HG02763 (cell line): ENCODE measurements around the gene RAD51B.

ENCODE experiments used
- ATAC-seq: cut with Tn5 transposase; IDR thresholded peaks from one replicate; pipeline ENCODE4 v1.9.1; 2021; ENCODE audit warnings: mild to moderate bottlenecking, moderate library complexity; ENCODE audit not compliant: unreplicated experiment

RAD51B gene

DNA sequence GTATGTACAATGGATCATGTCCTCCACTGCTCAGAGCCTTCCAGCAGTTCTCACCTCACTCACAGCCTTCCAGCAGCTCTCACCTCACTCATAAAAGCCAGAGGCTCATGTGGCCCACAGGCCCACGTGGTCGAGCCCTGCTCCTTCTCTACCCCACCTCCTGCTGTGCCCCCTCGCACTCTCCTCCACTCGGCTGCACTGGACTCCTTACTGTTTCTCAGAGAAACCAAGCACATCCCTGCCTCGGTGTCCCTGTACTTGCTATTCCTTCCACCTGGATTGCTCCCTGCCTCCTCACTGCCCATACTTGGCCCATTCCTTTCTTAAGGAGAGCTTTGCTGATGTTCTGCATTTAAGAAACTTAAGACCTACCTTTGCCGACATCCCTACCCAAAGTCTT is 753.5 kb downstream of the RAD51B start:
- no peak for ATAC-seq

DNA sequence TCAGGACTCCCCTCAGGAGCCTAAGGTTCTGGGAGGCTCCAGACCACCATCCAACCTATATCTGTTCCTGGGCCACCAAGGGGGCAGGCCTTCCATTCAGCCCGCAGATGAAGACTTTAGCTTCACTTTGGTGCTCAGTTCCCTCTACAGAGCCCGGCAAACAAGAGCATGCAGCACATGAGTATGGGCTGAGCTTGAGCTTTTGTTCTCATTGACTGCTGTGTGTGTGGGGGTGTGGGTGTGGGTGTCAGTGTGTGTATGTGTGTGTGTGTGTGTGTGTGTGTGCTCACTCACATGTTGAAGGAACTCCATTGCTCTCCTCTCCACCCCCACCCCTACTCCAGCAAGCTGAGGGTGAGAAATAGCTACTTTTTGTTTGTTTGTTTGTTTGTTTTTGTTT is 754.1 kb downstream of the RAD51B start:
- ATAC-seq: no peak

DNA sequence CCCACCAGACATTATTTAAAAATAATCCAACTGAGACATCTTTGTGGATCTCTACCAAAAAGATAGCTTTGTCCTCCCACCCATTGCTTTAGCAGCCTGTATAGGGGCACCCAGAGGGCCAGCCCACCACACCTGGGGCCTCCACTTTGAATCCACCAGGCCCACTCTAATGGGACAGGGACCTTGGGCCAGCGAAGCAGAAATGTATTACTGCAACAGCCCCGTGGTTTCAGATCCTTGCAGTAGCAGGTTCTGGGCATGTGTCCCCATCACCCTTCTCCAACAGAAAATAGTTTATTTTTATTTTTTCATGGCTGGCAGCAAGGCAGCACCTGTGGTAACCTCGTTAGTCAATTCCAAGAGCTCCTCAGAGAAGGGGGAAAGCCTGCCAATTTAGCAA is 754.9 kb downstream of the RAD51B start:
- ATAC-seq: no peak

DNA sequence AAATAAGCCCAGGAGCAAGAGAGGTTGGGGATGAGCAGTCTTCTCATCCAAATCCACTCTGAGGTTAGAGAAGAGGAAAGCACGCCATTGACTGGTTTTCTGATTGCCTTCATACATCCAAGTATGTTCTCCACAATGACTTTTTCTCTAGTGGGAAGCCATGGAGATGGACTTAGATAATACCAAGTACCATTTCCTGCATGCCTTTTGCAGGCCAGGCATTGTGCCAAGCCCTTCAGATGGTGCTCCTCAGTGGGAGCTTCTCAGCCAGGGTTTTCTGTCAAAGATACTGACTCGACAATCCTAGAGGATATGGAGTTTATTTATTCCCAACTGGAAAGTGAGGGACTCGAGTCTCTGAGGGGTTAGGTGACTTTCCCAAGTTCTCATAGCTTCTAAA is 755.3 kb downstream of the RAD51B start:
- ATAC-seq: no peak

DNA sequence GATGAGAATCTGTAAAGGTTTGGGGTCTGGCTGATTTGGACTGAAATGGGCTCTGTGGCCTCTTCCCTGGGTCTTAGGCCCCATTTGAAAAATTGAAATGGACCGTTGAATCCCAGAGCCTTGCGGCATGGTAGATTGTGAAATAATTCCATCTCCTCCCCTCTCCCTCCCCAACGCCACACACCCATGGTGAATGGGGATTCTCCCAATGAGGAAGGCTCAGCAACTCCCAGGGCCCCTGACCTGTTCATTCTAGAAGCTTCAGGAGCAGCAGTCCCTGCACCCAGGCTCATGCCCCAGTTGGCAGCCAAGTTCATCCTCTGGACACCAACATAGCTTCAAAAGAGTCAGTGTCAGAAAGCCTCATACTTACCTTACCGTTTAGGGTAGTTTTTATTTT is 755.8 kb downstream of the RAD51B start:
- ATAC-seq: no peak

DNA sequence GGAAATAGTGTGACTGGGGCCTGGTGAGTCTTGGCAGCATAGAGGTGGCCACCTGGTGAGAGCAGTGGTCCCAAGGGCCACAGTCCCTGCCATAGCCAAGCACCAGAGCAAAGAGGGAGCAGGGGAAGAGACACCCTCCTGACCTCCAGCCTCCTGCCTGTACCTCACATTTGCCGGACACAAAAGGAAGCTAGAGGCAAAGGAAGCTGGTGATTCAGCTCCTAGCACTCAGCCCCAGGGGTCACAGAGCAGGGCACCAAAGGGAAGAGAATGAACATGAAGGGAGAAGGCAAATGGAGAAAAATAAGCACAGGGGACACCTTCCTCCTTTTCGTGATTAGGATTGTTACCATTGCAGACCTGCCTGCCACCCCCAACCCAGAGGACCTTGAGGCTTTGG is 756.5 kb downstream of the RAD51B start:
- ATAC-seq: no peak

DNA sequence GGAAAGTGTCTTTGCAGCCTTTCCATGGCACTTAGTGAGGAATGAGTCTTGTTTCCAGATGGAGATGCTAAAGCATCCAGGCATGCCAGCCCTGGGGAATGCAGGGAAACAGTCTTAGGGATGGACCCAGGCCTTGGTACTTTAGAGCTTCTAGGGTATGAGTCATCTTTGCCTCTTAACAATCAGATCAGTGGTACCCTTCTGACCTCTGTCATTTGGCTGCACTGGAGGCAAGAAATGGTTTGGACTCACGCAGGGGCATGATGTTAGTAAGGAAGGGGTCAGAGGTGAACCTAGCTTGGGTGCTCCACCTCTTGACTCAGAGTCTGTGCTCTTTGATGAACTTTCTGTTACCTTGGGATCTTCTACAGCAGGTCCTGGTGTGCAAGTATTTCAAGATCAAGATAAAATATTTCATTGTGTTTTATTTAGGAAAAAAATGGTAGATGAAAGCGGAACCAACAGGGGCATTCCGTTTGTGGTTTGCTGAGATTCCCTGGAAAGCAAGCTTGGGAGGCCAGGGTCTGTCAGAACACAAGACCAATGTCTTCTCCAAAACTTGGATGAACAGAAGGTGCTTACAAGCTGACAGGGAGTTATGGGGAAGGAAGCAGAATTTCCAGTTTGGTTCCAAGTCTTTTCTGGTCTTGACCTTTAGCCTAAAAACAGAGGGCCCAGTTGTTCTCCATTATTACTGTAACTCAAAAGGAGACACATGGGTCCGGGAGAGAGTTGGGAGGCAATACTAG is 757.1 kb downstream of the RAD51B start:
- ATAC-seq: no peak

DNA sequence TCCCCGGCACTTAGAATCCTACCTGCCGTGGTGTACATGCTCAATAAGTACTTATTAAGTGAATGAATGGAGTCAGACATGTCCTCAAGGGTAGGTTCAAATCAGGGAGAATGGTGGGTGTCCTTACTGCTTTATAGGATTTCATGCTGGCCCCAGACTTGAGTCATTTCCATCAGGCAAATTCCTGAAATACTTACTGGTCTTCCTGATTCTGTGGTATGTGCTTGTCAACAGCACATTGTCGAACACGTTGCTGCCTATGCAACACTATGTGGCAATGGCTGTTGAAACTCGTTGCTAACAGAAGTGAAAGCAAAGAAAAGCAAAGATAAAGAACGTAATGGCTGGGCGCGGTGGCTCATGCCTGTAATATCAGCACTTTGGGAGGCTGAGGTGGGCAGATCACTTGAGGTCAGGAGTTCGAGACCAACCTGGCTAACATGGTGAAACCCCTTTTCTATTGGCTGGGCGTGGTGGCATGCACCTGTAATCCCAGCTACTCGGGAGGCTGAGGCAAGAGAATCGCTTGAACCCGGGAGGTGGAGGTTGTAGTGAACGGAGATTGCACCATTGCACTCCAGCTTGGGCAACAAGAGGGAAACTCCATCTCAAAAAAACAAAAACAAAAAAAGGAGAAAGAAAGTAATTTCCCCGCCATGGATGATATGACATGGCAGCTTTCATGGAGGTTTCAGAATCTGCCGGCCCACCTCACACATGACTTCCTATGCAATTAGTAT is 758.4 kb downstream of the RAD51B start:
- ATAC-seq: no peak

DNA sequence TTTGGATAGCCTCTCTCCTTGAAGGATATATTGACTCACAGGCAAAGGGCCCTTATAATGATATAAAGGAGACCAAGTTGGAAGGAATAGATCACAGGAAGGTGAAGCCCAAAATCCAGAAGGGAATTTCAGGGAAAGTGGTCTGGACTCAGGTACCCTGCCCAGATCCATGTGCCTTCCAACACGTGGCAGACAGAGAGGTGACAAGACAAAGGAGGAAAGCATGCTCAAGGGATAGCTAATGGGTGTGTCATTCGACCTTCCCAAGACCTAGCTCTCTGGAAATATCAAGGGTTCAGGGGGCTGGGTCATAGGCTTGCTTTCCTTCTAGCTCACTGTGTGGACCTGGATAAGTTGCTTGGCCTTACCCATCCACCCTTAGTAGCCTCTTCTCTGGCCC is 759.0 kb downstream of the RAD51B start:
- ATAC-seq: no peak

DNA sequence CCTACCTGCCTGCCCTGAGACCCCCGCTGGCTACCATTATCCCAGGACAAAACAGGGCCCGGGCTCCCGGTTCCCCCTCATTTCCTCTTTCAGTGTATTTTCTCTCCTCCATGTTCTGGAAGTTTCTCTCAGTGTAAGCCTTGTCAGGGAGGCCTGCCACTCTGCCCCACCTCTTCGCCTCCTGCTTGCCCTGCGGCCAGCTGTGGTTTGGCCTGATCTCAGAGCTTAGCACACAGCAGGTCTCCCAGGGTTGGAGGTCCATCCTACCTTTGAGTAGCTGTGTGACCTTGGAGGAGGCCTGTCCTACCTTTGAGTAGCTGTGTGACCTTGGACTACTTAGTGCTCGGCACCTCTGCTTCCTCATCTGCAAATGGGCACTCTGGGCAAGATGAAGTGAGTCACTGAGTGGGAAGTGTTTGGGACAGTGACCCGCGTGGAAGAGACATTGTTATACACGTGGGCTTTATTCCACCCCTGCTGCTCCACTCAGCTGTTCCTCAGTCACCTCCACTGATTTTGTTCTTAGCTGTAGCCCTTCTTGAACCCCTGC is 760.6 kb downstream of the RAD51B start:
- no peak for ATAC-seq

DNA sequence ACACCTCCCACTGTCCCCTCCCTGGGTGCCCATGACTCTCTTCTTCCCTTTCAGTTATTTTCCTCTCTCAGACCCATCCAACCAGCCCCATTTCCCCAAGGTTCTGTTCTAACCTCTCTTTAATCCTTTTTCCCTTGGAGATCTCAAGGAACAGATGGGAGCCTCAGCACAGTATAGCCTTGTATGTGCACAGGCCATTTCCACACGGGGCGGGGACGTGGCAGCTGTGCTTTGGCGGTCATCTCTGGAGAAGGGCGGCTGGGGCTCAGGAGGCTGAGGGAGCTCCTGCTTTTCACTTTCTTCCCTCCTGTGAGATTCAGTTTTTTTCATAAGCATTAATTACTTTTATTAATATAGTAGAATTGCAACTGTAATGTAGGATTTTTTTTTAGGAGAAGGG is 761.1 kb downstream of the RAD51B start:
- no peak for ATAC-seq

DNA sequence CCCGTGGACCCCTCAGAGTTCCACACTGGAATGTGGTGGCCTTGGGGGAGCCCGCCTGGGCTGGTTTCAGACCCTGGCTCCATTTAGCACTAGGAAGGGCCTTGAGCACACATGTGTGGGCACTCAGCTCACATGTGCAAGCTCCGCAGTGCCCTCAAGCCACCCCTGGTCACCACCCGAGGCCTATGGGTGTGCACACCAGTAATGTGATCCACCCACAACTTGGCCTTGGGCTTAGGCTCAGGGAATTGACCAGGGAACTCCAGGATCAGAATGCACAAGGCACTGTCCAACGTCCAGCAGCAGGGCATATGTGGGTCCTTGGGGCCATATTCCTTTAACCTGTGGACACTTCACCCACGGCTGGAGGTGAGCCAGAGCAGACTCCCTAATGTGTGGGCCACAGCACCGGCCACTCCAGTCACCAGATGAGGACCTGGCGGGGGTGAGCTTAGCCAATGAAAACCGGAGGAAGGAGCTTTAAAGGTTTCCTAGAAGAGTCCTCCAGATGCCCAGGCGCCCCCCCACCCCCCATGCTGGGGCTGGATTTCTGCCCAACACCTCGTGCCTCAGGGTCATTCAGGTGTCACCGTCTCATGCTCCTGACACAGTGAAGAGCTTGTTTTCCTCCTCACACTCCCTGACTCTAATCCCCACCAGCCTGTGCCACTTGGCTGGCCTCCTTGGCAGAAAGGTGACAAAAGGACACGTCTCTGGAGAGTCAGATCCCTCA is 764.1 kb downstream of the RAD51B start:
- ATAC-seq: no peak

DNA sequence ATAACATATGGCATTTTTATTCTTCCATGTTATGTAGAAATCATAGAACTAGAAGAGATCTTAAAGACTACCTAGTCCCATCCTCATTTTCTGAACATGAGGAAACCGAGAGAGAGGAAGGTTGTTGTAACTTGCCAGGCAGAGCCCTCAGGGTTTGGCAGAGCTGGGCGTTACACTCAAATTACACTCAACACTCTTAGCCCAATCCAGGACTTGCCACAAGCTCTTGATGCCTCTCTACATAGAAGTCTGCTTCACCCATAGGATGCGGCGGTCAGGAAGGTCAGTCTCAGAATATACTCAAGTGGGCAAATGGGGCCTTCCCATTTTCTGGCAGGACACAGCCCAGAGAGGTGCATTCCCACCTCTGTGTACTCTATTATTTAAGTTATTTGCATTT is 765.2 kb downstream of the RAD51B start:
- ATAC-seq: no peak

DNA sequence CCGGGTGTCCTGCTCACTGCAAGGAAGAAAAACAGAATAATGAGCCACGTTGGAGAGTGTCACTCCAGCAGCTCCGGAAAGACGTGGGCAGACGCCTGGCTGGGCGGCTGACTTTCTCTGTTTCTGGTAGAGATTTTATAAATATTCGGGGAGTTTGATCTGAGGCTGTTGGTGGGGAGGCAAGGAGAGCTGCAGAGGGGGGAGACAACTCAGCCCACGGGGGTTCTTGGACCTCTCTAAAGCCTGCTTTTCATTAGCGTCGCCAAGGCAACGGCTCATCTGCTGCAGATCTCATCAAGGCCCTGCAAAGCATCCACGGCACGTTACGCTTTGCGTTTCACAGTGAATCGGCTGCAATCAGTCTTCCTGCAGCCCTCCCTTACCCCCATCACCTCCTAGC is 766.1 kb downstream of the RAD51B start:
- ATAC-seq: no peak

DNA sequence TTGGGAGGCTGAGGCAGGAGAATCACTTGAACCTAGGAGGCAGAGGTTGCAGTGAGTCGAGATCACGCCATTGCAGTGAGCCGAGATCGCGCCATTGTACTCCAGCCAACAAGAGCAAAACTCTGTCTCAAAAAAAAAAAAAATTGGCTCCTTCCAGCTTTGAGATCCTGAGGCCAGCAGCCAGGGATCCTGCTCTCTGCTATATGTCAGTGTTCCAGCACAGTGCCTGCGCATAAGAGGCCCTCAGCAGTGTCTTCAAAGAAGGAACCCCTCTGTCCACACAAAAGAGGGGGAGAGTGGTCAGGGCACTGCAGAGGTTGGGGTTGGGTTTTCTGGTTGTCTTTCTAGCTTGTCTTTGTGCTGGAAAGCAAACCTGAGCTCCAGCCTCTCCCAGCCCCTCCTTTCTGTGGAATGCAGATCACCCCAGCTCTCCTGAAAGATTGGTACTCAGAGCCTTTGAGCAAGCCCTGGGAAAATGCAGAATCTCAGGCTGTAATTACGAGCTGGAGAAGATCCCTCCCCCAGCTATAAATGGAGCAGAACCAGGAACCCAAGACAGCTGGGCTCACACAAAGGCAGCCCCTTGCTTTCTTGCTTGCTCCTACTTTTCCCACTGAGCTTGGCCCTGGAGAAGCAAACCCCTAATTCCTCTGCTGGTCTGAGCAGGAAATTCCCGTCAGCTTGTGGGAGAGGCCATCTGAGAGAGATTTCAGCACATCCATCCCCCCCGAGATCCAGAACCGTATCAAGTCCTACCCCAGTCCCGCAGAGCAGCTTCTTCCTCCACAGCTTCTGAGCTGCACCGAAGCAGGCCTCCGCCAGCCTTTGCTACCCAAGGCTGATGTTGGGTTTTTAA is 767.5 kb downstream of the RAD51B start:
- no peak for ATAC-seq

DNA sequence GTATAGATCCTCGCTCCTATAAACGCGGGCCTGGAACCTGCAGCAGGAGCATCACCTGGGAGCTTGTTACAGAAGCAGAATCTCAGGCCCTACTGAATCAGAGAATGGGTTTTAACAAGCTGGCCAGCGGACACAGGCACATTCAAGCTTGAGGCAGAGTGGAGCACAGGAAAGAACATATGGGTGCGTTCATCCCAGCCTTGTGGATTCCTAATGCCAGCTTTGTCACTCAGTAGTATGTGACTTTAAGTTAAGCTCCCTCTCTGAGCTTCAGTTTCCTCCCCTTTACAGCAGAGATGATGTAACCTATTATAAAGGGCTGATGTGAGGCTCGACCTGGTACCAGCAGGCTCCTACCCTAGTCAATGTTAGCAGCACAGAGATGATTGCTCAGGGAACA is 768.4 kb downstream of the RAD51B start:
- ATAC-seq: no peak

DNA sequence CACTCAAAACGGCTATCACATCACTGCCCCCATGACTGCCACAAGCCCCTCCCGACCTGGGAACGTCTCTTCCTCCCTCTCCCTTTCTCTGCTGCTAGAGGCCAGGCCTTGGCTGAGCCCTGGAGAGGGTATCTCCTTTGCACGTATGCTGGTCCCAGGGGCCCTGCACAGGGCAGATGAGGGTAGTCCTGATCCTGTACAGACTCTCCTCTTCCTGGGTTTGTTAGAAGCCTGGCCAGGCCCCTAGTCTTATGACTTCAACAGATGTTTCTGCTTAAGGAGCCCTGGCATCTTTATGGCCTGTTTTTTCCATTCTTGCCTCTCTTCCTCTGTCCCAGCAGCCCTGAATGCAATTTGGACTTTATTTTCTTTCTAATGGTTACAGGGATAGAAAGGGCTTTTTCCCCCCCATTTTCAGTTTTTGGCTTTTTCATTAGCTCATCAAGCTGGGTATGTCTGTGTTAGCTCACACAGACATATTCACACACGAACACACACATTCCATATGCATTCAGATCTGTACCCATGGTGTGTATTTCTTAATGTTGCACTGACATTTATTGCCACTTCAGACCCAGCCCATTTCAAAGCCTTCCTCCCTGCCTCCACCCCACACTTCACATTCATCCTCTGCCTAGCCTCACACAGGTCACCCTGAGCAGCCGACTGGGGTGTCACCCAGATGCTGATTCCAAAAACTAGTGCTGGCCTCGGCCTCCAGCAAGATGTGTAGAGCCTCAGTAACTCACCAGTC is 770.0 kb downstream of the RAD51B start:
- no peak for ATAC-seq

DNA sequence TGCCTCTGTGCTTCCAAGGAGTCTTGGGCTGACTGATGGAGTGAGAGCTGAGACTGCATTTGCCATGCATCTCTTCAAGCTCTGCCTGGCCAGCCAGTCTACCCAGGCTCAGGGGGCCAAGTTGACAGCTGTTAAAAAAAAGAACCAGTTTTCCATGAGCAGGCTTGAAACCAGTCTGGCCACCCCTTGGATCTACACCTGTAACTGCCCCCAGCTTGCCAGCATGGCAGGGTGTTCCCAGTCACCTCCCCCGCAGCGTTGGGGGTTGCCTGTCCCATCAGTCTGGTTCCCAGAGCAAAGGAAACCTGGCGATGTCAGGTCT is 770.6 kb downstream of the RAD51B start:
- ATAC-seq: no peak

DNA sequence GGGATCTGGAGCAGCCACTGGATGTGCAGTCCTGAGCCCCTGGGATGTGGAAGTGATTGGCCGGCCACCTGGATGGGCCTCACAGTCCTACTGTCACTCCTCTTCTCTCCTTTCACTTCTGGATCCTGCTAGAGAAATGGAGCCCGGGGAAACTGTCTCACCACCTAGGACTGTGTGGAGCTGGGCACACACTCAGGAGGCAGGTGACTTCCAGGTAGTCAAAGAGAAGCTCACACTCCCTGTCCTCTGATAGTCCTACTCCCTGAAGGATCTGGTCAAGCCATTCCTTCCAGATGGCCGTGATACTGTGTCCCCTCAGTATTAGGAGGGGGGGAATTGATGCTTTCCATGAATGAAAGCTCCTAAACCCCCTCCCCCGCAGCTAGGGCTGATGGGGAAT is 772.2 kb downstream of the RAD51B start:
- ATAC-seq: no peak

DNA sequence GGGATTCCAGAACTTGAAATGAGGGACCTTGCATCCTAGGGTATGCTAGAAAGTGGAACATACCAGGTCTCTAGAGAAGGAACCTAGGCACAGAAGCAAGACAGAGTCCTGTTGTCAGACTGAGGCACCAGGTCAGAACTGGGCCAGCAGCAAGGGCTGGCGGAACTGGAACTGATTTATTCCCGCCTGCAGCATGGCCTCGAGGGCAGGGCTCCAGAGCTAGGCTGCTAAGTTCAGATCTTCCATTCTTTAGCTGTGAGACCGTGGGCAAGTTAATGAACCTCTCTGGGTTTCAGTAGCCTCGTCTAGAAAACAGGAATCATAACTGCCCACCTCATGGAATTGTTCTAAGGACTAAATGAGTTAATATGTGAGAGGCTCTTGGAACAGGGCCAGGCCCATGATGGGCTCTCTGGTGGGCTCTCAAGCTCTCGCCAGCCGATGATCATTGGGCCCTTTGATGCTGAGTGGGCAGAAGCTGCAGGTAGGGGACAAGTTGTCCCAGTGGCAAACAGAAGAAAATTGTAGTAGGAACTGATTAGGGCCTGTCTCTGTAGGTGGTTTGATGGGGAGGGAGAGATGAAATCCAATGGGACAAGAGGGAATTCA is 773.5 kb downstream of the RAD51B start:
- no peak for ATAC-seq
